GM12874 (cell line): ENCODE data around the gene GRK5.

Experiments used
- TF ChIP-seq, protein P1 (sequence below): IDR thresholded peaks from 2 replicates; pipeline ENCODE4 v1.5.1; 2011; ENCODE audit warnings: low read depth, mild to moderate bottlenecking, control low read depth, low read length, moderate library complexity; ENCODE audit not compliant: insufficient read depth

The GRK5 gene

GRCh38 chr10:119275085-119275484 lies 67.7 kb downstream of the GRK5 start:
- TF ChIP-seq, protein P1, sequence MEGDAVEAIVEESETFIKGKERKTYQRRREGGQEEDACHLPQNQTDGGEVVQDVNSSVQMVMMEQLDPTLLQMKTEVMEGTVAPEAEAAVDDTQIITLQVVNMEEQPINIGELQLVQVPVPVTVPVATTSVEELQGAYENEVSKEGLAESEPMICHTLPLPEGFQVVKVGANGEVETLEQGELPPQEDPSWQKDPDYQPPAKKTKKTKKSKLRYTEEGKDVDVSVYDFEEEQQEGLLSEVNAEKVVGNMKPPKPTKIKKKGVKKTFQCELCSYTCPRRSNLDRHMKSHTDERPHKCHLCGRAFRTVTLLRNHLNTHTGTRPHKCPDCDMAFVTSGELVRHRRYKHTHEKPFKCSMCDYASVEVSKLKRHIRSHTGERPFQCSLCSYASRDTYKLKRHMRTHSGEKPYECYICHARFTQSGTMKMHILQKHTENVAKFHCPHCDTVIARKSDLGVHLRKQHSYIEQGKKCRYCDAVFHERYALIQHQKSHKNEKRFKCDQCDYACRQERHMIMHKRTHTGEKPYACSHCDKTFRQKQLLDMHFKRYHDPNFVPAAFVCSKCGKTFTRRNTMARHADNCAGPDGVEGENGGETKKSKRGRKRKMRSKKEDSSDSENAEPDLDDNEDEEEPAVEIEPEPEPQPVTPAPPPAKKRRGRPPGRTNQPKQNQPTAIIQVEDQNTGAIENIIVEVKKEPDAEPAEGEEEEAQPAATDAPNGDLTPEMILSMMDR: no peak

- TF ChIP-seq, protein P1: no peak
These were observed 70.8 kb downstream of the GRK5 start for GRCh38 chr10:119278126-119278709.

- TF ChIP-seq, protein P1: no peak
These were observed 72.1 kb downstream of the GRK5 start for GRCh38 chr10:119279441-119279840.

GRCh38 chr10:119281581-119282071 lies 74.3 kb downstream of the GRK5 start:
- TF ChIP-seq, protein P1: no peak

DNA sequence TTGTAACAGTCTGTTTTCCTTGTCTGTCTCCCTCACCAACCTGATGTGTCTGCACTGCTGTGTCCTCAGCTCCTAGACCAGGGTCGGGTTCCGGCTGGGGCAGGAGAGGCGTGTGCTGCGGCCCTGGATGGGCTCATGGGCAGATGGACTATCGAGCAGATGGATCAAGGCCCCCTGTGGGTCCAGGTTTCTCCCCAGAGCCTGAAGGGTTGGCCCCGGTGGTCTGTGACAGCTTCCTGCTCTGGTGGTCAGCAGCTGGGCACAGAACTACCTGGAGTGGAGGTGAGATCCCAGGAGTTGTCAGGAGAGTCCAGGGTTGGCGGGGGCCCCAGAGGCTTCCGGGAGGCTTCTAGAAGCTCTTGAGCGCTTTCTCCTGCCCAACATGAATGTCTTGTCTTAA lies 75.1 kb downstream of the GRK5 start:
- TF ChIP-seq, protein P1: no peak

DNA sequence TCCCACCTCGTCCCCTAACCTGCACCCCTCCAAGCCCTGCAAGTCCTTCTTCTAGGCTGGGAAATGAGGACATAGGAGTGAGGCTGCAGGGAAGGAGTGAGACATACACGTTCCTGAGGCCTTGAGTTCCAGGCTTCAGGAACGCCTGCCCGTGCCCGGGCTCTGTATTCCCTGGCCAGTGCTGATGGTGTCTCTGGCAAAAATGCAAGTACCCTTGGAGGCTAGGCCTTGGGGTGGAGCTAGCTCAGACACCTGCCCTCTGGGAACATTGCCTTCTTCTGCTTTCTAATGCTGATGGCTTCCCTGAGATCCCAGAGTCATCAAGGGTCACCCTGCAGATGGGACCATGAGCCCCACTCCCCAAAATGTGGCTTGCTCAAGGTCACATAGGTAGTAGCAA lies 76.0 kb downstream of the GRK5 start:
- TF ChIP-seq, protein P1: no peak

- TF ChIP-seq, protein P1: no peak
These were observed 76.4 kb downstream of the GRK5 start for GRCh38 chr10:119283818-119284217.
